Neural progenitor cell (in vitro differentiated cells): ENCODE results near the gene ITGA11. TPM values are rescaled to one million over a fixed set of nuclear protein-coding genes. Genes with fewer than 3 reads are reported as not detected.

Experiments used
- DNase-seq: peaks from one replicate; pipeline ENCODE4 v3.0.0-alpha.2; 2016; ENCODE audit warnings: low spot score
- H2AFZ ChIP-seq: fragments of 200-600 bp; sonication (generic); replicated peaks from 2 replicates; pipeline ENCODE4 v1.6.1; 2016; ENCODE audit warnings: antibody characterized with exemption
- H3F3A ChIP-seq: fragments of 200-600 bp; sonication (generic); 2 replicates; pipeline ENCODE4 v1.6.1; 2016; ENCODE audit warnings: antibody characterized with exemption, low read depth
- H3K27ac ChIP-seq: fragments of 200-600 bp; sonication (generic); 2 replicates; pipeline ENCODE4 v1.5.1; 2016; ENCODE audit warnings: mild to moderate bottlenecking
- H3K27me3 ChIP-seq: fragments of 200-600 bp; sonication (generic); 2 replicates; pipeline ENCODE4 v1.6.1; 2016; ENCODE audit warnings: mild to moderate bottlenecking, moderate library complexity
- H3K36me3 ChIP-seq: fragments of 200-600 bp; sonication (generic); 2 replicates; pipeline ENCODE4 v1.5.1; 2016
- H3K4me1 ChIP-seq: fragments of 200-600 bp; sonication (generic); 2 replicates; pipeline ENCODE4 v1.6.1; 2016; ENCODE audit warnings: mixed run types
- H3K4me2 ChIP-seq: fragments of 200-600 bp; sonication (generic); 2 replicates; pipeline ENCODE4 v1.6.1; 2016
- H3K4me3 ChIP-seq: fragments of 200-600 bp; sonication (generic); 2 replicates; pipeline ENCODE4 v1.5.1; 2016
- H3K79me2 ChIP-seq: fragments of 200-600 bp; sonication (generic); 2 replicates; pipeline ENCODE4 v1.6.1; 2016; ENCODE audit warnings: low read depth
- H3K9ac ChIP-seq: fragments of 200-600 bp; sonication (generic); 2 replicates; pipeline ENCODE4 v1.6.1; 2016
- H3K9me3 ChIP-seq: fragments of 200-600 bp; sonication (generic); 2 replicates; pipeline ENCODE4 v1.5.1; 2016; ENCODE audit warnings: low read depth
- H4K20me1 ChIP-seq: fragments of 200-600 bp; sonication (generic); 2 replicates; pipeline ENCODE4 v1.6.1; 2016; ENCODE audit warnings: low read depth
- H3K27ac Mint-ChIP-seq: 3 replicates; pipeline ENCODE4 v1.8.0; 2021; ENCODE audit warnings: mixed read lengths
- H3K27me3 Mint-ChIP-seq: 2 replicates; pipeline ENCODE4 v1.8.0; 2022; ENCODE audit warnings: low read depth, mild to moderate bottlenecking, inconsistent platforms, moderate library complexity, mixed read lengths; ENCODE audit not compliant: insufficient read depth
- H3K36me3 Mint-ChIP-seq: 3 replicates; pipeline ENCODE4 v1.8.0; 2021; ENCODE audit warnings: mixed read lengths
- H3K4me1 Mint-ChIP-seq: 3 replicates; pipeline ENCODE4 v1.8.0; 2021; ENCODE audit warnings: mixed read lengths
- H3K4me3 Mint-ChIP-seq: 3 replicates; pipeline ENCODE4 v1.8.0; 2021; ENCODE audit warnings: mild to moderate bottlenecking, moderate library complexity, mixed read lengths
- H3K9me3 Mint-ChIP-seq: 3 replicates; pipeline ENCODE4 v1.8.0; 2020; ENCODE audit warnings: mixed read lengths
- CTCF ChIP-seq: fragments of 200-600 bp; sonication (generic); IDR thresholded peaks from 2 replicates; pipeline ENCODE4 v1.5.1; 2017; ENCODE audit warnings: antibody characterized with exemption, mild to moderate bottlenecking
- EZH2 ChIP-seq: fragments of 200-600 bp; sonication (generic); IDR thresholded peaks from 2 replicates; pipeline ENCODE4 v1.6.1; 2017; ENCODE audit warnings: antibody characterized with exemption, mild to moderate bottlenecking, moderate library complexity
- EZH2phosphoT487 ChIP-seq: fragments of 200-600 bp; sonication (generic); IDR thresholded peaks from 2 replicates; pipeline ENCODE4 v1.6.1; 2017; ENCODE audit warnings: antibody characterized with exemption
- total RNA-seq: library from RNA; depleted of rRNA; stranded (reverse); fragments of >200 nt; gene quantifications from 2 replicates; pipeline ENCODE4 v1.2.3, GENCODE V29; 2015; ENCODE audit warnings: low replicate concordance

Gene ITGA11
- total RNA-seq, 1 donor from 2014 or later, result not detected

GRCh38 chr15:68289057-68289456 is 142.9 kb downstream of the ITGA11 start:
- Histone ChIP-seq H3K4me2 (no peak overlapping the region), H3K27me3 (no peaks in the 10 kb centered on the region), H3K79me2 (peaks cover 94% of the 10 kb centered on the region), H2AFZ (no peak overlapping the region), H3K4me3 (no peak overlapping the region), H3K4me1 (no peaks in the 10 kb centered on the region), H4K20me1 (peaks cover 60% of the 10 kb centered on the region), H3F3A (no peaks in the 10 kb centered on the region), H3K36me3 (peaks cover 23% of the 10 kb centered on the region), H3K9me3 (no peaks in the 10 kb centered on the region), H3K27ac (no peak overlapping the region), H3K9ac (no peak overlapping the region)
- Mint-ChIP-seq H3K27me3 (no peaks in the 10 kb centered on the region), H3K27ac (no peak overlapping the region), H3K9me3 (peaks cover 7% of the 10 kb centered on the region), H3K4me3 (no peak overlapping the region), H3K36me3 (peaks cover 42% of the 10 kb centered on the region), H3K4me1 (peaks cover 2% of the 10 kb centered on the region)
- TF ChIP-seq CTCF (no peak), EZH2 (no peak), EZH2phosphoT487 (no peak)
- DNase-seq, result no peak

- H3K27me3 ChIP-seq, result no peaks in the 10 kb centered on the region
- H3K27ac ChIP-seq, result no peak overlapping the region
- no peaks in the 10 kb centered on the region for H3K4me1 ChIP-seq
- Mint-ChIP-seq H3K4me1 (peaks cover 12% of the 10 kb centered on the region), H3K27ac (no peak overlapping the region), H3K36me3 (peaks cover 41% of the 10 kb centered on the region), H3K27me3 (peaks cover 2% of the 10 kb centered on the region), H3K9me3 (peaks cover 7% of the 10 kb centered on the region), H3K4me3 (no peak overlapping the region)
- peaks cover 100% of the 10 kb centered on the region for H3K79me2 ChIP-seq
- H3K9ac ChIP-seq, result no peak overlapping the region
- no peaks in the 10 kb centered on the region for H3F3A ChIP-seq
- TF ChIP-seq CTCF (no peak), EZH2 (no peak), EZH2phosphoT487 (no peak)
- no peak overlapping the region for H2AFZ ChIP-seq
- peaks cover 12% of the 10 kb centered on the region for H3K36me3 ChIP-seq
- no peak overlapping the region for H3K4me2 ChIP-seq
- DNase-seq, result no peak
- no peak overlapping the region for H3K4me3 ChIP-seq
- no peaks in the 10 kb centered on the region for H3K9me3 ChIP-seq
- peaks cover 66% of the 10 kb centered on the region for H4K20me1 ChIP-seq
Observed at GRCh38 chr15:68286256-68286655, 145.7 kb downstream of the ITGA11 start.

GRCh38 chr15:68285259-68285980 is 146.5 kb downstream of the ITGA11 start:
- H3K27me3 Mint-ChIP-seq, result peaks cover 2% of the 10 kb centered on the region
- H3K4me1 ChIP-seq, result peaks cover 5% of the 10 kb centered on the region
- H3K79me2 ChIP-seq, result peaks cover 100% of the 10 kb centered on the region
- H3K9me3 Mint-ChIP-seq, result peaks cover 7% of the 10 kb centered on the region
- H3K27me3 ChIP-seq, result no peaks in the 10 kb centered on the region
- H3K27ac Mint-ChIP-seq, result no peak overlapping the region
- no peaks in the 10 kb centered on the region for H3K9me3 ChIP-seq
- DNase-seq, result no peak
- peaks cover 20% of the 10 kb centered on the region for H3K4me1 Mint-ChIP-seq
- H3F3A ChIP-seq, result no peaks in the 10 kb centered on the region
- TF ChIP-seq EZH2, result no peak
- TF ChIP-seq EZH2phosphoT487, result no peak
- TF ChIP-seq CTCF, result no peak
- H4K20me1 ChIP-seq, result peaks cover 68% of the 10 kb centered on the region
- no peak overlapping the region for H3K4me2 ChIP-seq
- no peak overlapping the region for H2AFZ ChIP-seq
- no peak overlapping the region for H3K4me3 Mint-ChIP-seq
- no peak overlapping the region for H3K27ac ChIP-seq
- H3K9ac ChIP-seq, result no peak overlapping the region
- H3K4me3 ChIP-seq, result no peak overlapping the region
- H3K36me3 Mint-ChIP-seq, result peaks cover 36% of the 10 kb centered on the region
- peaks cover 12% of the 10 kb centered on the region for H3K36me3 ChIP-seq
